Neuronal stem cell (in vitro differentiated cells): ENCODE measurements around the gene CACNG4.

Experiments used
- DNase-seq: peaks from one replicate; pipeline ENCODE4 v3.0.0-alpha.2; 2013; ENCODE audit warnings: low spot score
- H2AFZ ChIP-seq: one replicate; pipeline ENCODE4 v1.6.1; 2013; ENCODE audit warnings: mild to moderate bottlenecking, low read length, inconsistent platforms
- H2AK5ac ChIP-seq: 2 replicates; pipeline ENCODE4 v1.6.1; 2013; ENCODE audit warnings: low read depth, mild to moderate bottlenecking, inconsistent platforms, low read length, moderate library complexity, mixed read lengths
- H2BK120ac ChIP-seq: 2 replicates; pipeline ENCODE4 v1.6.1; 2013; ENCODE audit warnings: low read depth, mild to moderate bottlenecking, inconsistent platforms, low read length, moderate library complexity, mixed read lengths
- H2BK12ac ChIP-seq: one replicate; pipeline ENCODE4 v1.6.1; 2013; ENCODE audit warnings: low read length, inconsistent platforms
- H2BK15ac ChIP-seq: 2 replicates; pipeline ENCODE4 v1.6.1; 2013; ENCODE audit warnings: mild to moderate bottlenecking, low read length, inconsistent platforms, mixed read lengths
- H2BK5ac ChIP-seq: one replicate; pipeline ENCODE4 v1.6.1; 2013; ENCODE audit warnings: inconsistent platforms, mild to moderate bottlenecking, low read length, moderate library complexity
- H3K14ac ChIP-seq: one replicate; pipeline ENCODE4 v1.6.1; 2013; ENCODE audit warnings: low read length, inconsistent platforms
- H3K18ac ChIP-seq: 2 replicates; pipeline ENCODE4 v1.6.1; 2013; ENCODE audit warnings: low read length, inconsistent platforms
- H3K23ac ChIP-seq: 2 replicates; pipeline ENCODE4 v1.6.1; 2013; ENCODE audit warnings: low read depth, mild to moderate bottlenecking, mixed read lengths, low read length, inconsistent platforms; ENCODE audit not compliant: poor library complexity
- H3K27ac ChIP-seq: replicated peaks from 3 replicates; pipeline ENCODE4 v1.5.1; 2013; ENCODE audit warnings: low read length, inconsistent platforms
- H3K27me3 ChIP-seq, 3 experiments: 2 replicates each; pipeline ENCODE4 v1.6.1; 2013; ENCODE audit warnings: low read length in 3 of 3, mild to moderate bottlenecking in 2 of 3, inconsistent platforms in 1 of 3, low read depth in 1 of 3, mixed read lengths in 1 of 3, moderate library complexity in 1 of 3; ENCODE audit not compliant: control insufficient read depth in 3 of 3, insufficient read depth in 3 of 3
- H3K36me3 ChIP-seq, 2 donors: replicated peaks in 1 of 2; 2 replicates each; pipeline ENCODE4 v1.6.1; 2013; ENCODE audit warnings: low read length in 2 of 2; ENCODE audit not compliant: control insufficient read depth in 2 of 2, insufficient read depth in 2 of 2
- H3K4ac ChIP-seq: 2 replicates; pipeline ENCODE4 v1.6.1; 2013; ENCODE audit warnings: inconsistent platforms, mild to moderate bottlenecking, low read length, moderate library complexity
- H3K4me1 ChIP-seq, 2 donors: 1 replicate in 1 of 2; 2 replicates in 1 of 2; pipeline ENCODE4 v1.6.1; 2013; ENCODE audit warnings: low read length in 2 of 2, low read depth in 1 of 2; ENCODE audit not compliant: control insufficient read depth in 2 of 2, insufficient read depth in 1 of 2
- H3K4me2 ChIP-seq: one replicate; pipeline ENCODE4 v1.6.1; 2013; ENCODE audit warnings: mild to moderate bottlenecking, low read length, inconsistent platforms; ENCODE audit not compliant: insufficient read depth, poor library complexity, severe bottlenecking
- H3K4me3 ChIP-seq, 2 donors: 2 replicates each; pipeline ENCODE4 v1.5.1; 2013; ENCODE audit warnings: low read length in 2 of 2, mild to moderate bottlenecking in 2 of 2, inconsistent platforms in 1 of 2, moderate library complexity in 1 of 2
- H3K79me1 ChIP-seq: one replicate; pipeline ENCODE4 v1.6.1; 2013; ENCODE audit warnings: low read depth, mild to moderate bottlenecking, inconsistent platforms, low read length, moderate library complexity
- H3K9ac ChIP-seq: one replicate; pipeline ENCODE4 v1.6.1; 2013; ENCODE audit warnings: mild to moderate bottlenecking, low read depth, low read length, inconsistent platforms; ENCODE audit not compliant: poor library complexity
- H3K9me3 ChIP-seq, 2 donors: replicated peaks in 1 of 2; 2 replicates each; pipeline versions ENCODE3 to v1.6.1; 2013; ENCODE audit warnings: low read length in 2 of 2, mild to moderate bottlenecking in 2 of 2, inconsistent platforms in 1 of 2, low read depth in 1 of 2, mixed read lengths in 1 of 2, moderate library complexity in 1 of 2; ENCODE audit not compliant: control insufficient read depth in 2 of 2, insufficient read depth in 1 of 2
- H4K8ac ChIP-seq: one replicate; pipeline ENCODE4 v1.6.1; 2013; ENCODE audit warnings: low read depth, mild to moderate bottlenecking, inconsistent platforms, low read length, moderate library complexity
- H4K91ac ChIP-seq: one replicate; pipeline ENCODE4 v1.6.1; 2013; ENCODE audit warnings: low read length, low read depth, mild to moderate bottlenecking, inconsistent platforms; ENCODE audit not compliant: poor library complexity
- WGBS, 2 donors: extraction: QIAGEN DNeasy Blood & Tissue Kit; methylation state at CpG; one replicate each; pipeline ENCODE4 v1.1.7; 2013; ENCODE audit warnings: missing lambda C conversion rate in 2 of 2, mixed read lengths in 1 of 2; ENCODE audit not compliant: insufficient read length in 2 of 2, insufficient replicate concordance in 1 of 2; ENCODE audit errors: extremely low coverage in 2 of 2; 5-methylcytosine and 5-hydroxymethylcytosine counted together

CACNG4 gene

DNA sequence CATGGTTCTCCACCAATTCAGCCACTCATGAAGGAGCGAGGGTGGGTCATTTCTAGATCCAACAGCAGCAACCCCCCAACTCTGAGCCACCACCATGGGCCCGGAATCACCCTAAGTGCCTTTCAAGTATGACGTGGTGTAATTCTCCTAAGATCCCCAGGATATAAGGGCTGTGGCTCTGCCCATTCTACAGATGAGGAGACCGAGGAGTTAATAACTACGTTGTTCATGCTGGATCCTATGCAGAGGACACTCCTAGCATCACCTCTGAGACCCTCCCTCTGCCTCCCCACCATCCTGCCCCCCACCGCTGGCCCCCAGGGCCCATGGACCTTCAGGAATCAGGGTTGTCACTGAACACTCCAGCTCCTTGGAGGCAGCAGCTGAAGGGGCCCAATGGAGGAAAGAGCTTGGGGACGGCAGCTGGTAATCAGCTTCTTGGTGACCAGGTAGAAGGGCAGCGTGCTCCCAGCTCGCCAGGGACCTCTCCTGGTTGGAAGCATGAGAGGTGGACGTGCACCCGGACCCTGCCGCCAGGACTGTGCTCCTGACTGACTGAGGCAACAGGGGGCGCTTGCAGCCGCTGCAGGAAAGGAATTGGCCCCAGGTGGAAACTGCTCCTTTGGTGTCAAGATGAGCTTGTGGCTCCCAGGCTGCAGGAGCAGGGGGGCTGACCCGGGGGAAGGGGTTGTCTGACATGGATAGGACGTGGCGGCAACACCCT, 51.7 kb downstream of the CACNG4 start:
- Histone ChIP-seq H3K27me3 (no peaks in the 10 kb centered on the region), H3K9ac (no peak overlapping the region), H3K14ac (no peak overlapping the region), H3K4ac (no peak overlapping the region), H4K91ac (no peak overlapping the region), H2BK15ac (no peak overlapping the region), H3K36me3 (peaks cover 0 to 16% of the 10 kb centered on the region in 2 donors), H3K79me1 (no peaks in the 10 kb centered on the region), H4K8ac (no peak overlapping the region), H3K4me1 (peaks cover 4 to 15% of the 10 kb centered on the region in 2 donors), H2AFZ (no peak overlapping the region), H3K4me3 (no peak overlapping the region), H2BK12ac (no peak overlapping the region), H3K4me2 (no peak overlapping the region), H3K27ac (no peak overlapping the region), H3K9me3 (no peaks in the 10 kb centered on the region), H2AK5ac (peak overlapping the region; percentile 22), H3K18ac (no peak overlapping the region), H3K23ac (no peak overlapping the region), H2BK120ac (no peak overlapping the region), H2BK5ac (no peak overlapping the region)
- no CpG with 5 or more reads among the region's 17 CpGs for WGBS, 2 donors
- no peak for DNase-seq

- Histone ChIP-seq H2BK120ac (no peak overlapping the region), H3K4me3 (no peak overlapping the region), H2BK12ac (no peak overlapping the region), H3K14ac (no peak overlapping the region), H3K4ac (no peak overlapping the region), H3K36me3 (peaks cover 0 to 25% of the 10 kb centered on the region in 2 donors), H4K91ac (no peak overlapping the region), H3K18ac (peak overlapping the region; percentile 24), H3K9me3 (no peaks in the 10 kb centered on the region), H2AK5ac (no peak overlapping the region), H2BK5ac (no peak overlapping the region), H3K4me2 (no peak overlapping the region), H3K79me1 (no peaks in the 10 kb centered on the region), H3K27me3 (no peaks in the 10 kb centered on the region), H3K23ac (no peak overlapping the region), H3K9ac (no peak overlapping the region), H4K8ac (no peak overlapping the region), H2AFZ (no peak overlapping the region), H3K4me1 (peaks cover 4 to 15% of the 10 kb centered on the region in 2 donors), H3K27ac (no peak overlapping the region), H2BK15ac (no peak overlapping the region)
- WGBS, 2 donors = no CpG with 5 or more reads among the region's 14 CpGs
- no peak for DNase-seq
Observed at GRCh38 chr17:67017910-67018309, 53.4 kb downstream of the CACNG4 start.

GRCh38 chr17:67018471-67019434, 54.2 kb downstream of the CACNG4 start:
- no peak for DNase-seq
- H2BK15ac ChIP-seq = no peak overlapping the region
- no peak overlapping the region for H3K4ac ChIP-seq
- H2BK5ac ChIP-seq = no peak overlapping the region
- no peak overlapping the region for H2BK12ac ChIP-seq
- no peak overlapping the region for H2BK120ac ChIP-seq
- H2AK5ac ChIP-seq = peak overlapping the region; percentile 54
- H4K8ac ChIP-seq = no peak overlapping the region
- H3K27ac ChIP-seq = no peak overlapping the region
- no peak overlapping the region for H3K18ac ChIP-seq
- no peak overlapping the region for H3K4me2 ChIP-seq
- no peak overlapping the region for H3K9ac ChIP-seq
- H3K14ac ChIP-seq = no peak overlapping the region
- H3K36me3 ChIP-seq = peaks cover 0 to 26% of the 10 kb centered on the region in 2 donors
- WGBS, 2 donors = no CpG with 5 or more reads among the region's 12 CpGs
- H3K9me3 ChIP-seq = no peaks in the 10 kb centered on the region
- H3K4me3 ChIP-seq = no peak overlapping the region
- H2AFZ ChIP-seq = no peak overlapping the region
- peak overlapping the region; percentile 69 for H4K91ac ChIP-seq
- no peak overlapping the region for H3K23ac ChIP-seq
- H3K4me1 ChIP-seq = peaks cover 4 to 15% of the 10 kb centered on the region in 2 donors
- no peaks in the 10 kb centered on the region for H3K79me1 ChIP-seq
- H3K27me3 ChIP-seq = no peaks in the 10 kb centered on the region

GRCh38 chr17:67019809-67020208, 55.3 kb downstream of the CACNG4 start:
- H2AK5ac ChIP-seq = peak overlapping the region; percentile 88
- H3K4me1 ChIP-seq = peaks cover 4 to 12% of the 10 kb centered on the region in 2 donors
- no peak overlapping the region for H2BK15ac ChIP-seq
- peak overlapping the region; percentile 61 for H3K18ac ChIP-seq
- H3K27ac ChIP-seq = no peak overlapping the region
- no CpG with 5 or more reads among the region's 8 CpGs for WGBS, 2 donors
- no peak overlapping the region for H3K9ac ChIP-seq
- H3K4me2 ChIP-seq = no peak overlapping the region
- H2BK12ac ChIP-seq = no peak overlapping the region
- H3K14ac ChIP-seq = no peak overlapping the region
- H3K79me1 ChIP-seq = no peaks in the 10 kb centered on the region
- no peak overlapping the region for H3K4ac ChIP-seq
- no peak overlapping the region for H4K8ac ChIP-seq
- no peaks in the 10 kb centered on the region for H3K27me3 ChIP-seq
- H3K9me3 ChIP-seq = no peaks in the 10 kb centered on the region
- H2BK120ac ChIP-seq = no peak overlapping the region
- H2AFZ ChIP-seq = no peak overlapping the region
- DNase-seq = no peak
- H2BK5ac ChIP-seq = no peak overlapping the region
- no peak overlapping the region for H4K91ac ChIP-seq
- H3K4me3 ChIP-seq = no peak overlapping the region
- peaks cover 0 to 34% of the 10 kb centered on the region in 2 donors for H3K36me3 ChIP-seq
- H3K23ac ChIP-seq = no peak overlapping the region
